Activated CD4-positive, alpha-beta T cell treated with anti-CD3 and anti-CD28 coated beads, Interleukin-2, amount 10 ng/mL, durations not matched to agents 7 days and 5 days (primary cell): ENCODE data around the gene HSD17B2. TPM values are rescaled to one million over a fixed set of nuclear protein-coding genes. Genes with fewer than 3 reads are reported as not detected.
"Not testable (repeated sequence)": the region's sequence is repeated elsewhere in the genome, so short reads cannot be mapped to it uniquely, and the experiment has no call there.

Source experiments
- CTCF ChIA-PET: fragments of 350-600 bp; sonication (Branson Sonifier 250); formaldehyde crosslinking; loops from one replicate; lab custom pipeline; 2021; ENCODE audit warnings: antibody characterized with exemption; lab: Charles Lee
- POLR2A ChIA-PET: fragments of 350-600 bp; sonication (Branson Sonifier 250); formaldehyde crosslinking; loops from one replicate; lab custom pipeline; 2021; ENCODE audit warnings: antibody characterized with exemption; lab: Charles Lee
- DNase-seq: peaks from one replicate; pipeline ENCODE4 v3.0.0-alpha.2; 2020
- H3K27ac Mint-ChIP-seq: one replicate; pipeline ENCODE4 v1.8.0; 2021; ENCODE audit warnings: mild to moderate bottlenecking, moderate library complexity, mixed read lengths
- H3K27me3 Mint-ChIP-seq: one replicate; pipeline ENCODE4 v1.8.0; 2021; ENCODE audit warnings: mixed read lengths
- H3K36me3 Mint-ChIP-seq: one replicate; pipeline ENCODE4 v1.8.0; 2021; ENCODE audit warnings: low read depth, mixed read lengths
- H3K4me1 Mint-ChIP-seq: one replicate; pipeline ENCODE4 v1.8.0; 2021; ENCODE audit warnings: mixed read lengths
- H3K4me3 Mint-ChIP-seq: one replicate; pipeline ENCODE4 v1.8.0; 2021; ENCODE audit warnings: mild to moderate bottlenecking, moderate library complexity, mixed read lengths
- H3K9me3 Mint-ChIP-seq: one replicate; pipeline ENCODE4 v1.8.0; 2021; ENCODE audit warnings: mixed read lengths
- total RNA-seq, 2 experiments: library from RNA; stranded (reverse); gene quantifications; one replicate each; pipeline ENCODE4 v1.2.3, GENCODE V29; 2021

HSD17B2 gene
- total RNA-seq, 2 experiments from 2014 or later: not detected

DNA sequence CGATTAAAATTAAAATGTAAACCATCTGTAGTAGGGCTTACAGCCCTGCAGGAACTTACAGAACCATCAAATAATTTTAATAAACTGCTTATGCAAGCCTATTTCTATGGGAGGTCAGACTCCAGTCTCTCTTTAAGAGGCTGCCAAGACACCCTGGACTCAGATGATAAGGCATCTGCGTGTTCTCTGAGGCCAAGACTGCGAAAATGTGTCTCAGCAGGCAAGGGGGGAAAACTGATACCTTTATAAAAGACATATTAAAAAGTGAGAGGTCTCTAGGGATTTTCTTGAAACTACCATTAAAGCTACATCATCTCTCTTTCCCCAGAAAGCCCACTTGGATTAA lies 102.7 kb downstream of the HSD17B2 start:
- Mint-ChIP-seq H3K27me3 (no peaks in the 10 kb centered on the region), H3K4me3 (no peak overlapping the region), H3K4me1 (peaks cover 28% of the 10 kb centered on the region), H3K27ac (no peak overlapping the region), H3K9me3 (peaks cover 4% of the 10 kb centered on the region), H3K36me3 (peaks cover 20% of the 10 kb centered on the region)
- ChIA-PET CTCF (no interaction called here), POLR2A (no interaction called here)
- DNase-seq: no peak

GRCh38 chr16:82138478-82139285 lies 103.6 kb downstream of the HSD17B2 start:
- H3K27ac Mint-ChIP-seq: peak overlapping the region; percentile 17
- H3K9me3 Mint-ChIP-seq: peaks cover 4% of the 10 kb centered on the region
- peaks cover 20% of the 10 kb centered on the region for H3K4me1 Mint-ChIP-seq
- no peak for DNase-seq
- no peaks in the 10 kb centered on the region for H3K27me3 Mint-ChIP-seq
- H3K36me3 Mint-ChIP-seq: peaks cover 23% of the 10 kb centered on the region
- POLR2A ChIA-PET: no interaction called here
- CTCF ChIA-PET: no interaction called here
- peak overlapping the region; percentile 8 for H3K4me3 Mint-ChIP-seq

GRCh38 chr16:82139286-82139571 lies 104.2 kb downstream of the HSD17B2 start:
- CTCF ChIA-PET, DNase-seq, H3K27me3 Mint-ChIP-seq, POLR2A ChIA-PET, H3K9me3 Mint-ChIP-seq: not testable (repeated sequence)
- peak overlapping the region; percentile 60 for H3K27ac Mint-ChIP-seq
- peaks cover 14% of the 10 kb centered on the region for H3K4me1 Mint-ChIP-seq
- peak overlapping the region; percentile 8 for H3K4me3 Mint-ChIP-seq
- peaks cover 23% of the 10 kb centered on the region for H3K36me3 Mint-ChIP-seq

GRCh38 chr16:82146556-82146955 lies 111.5 kb downstream of the HSD17B2 start:
- Mint-ChIP-seq H3K9me3 (peaks cover 5% of the 10 kb centered on the region), H3K4me3 (no peak overlapping the region), H3K27ac (no peak overlapping the region), H3K36me3 (peaks cover 45% of the 10 kb centered on the region), H3K4me1 (peaks cover 3% of the 10 kb centered on the region), H3K27me3 (no peaks in the 10 kb centered on the region)
- ChIA-PET CTCF (no interaction called here), POLR2A (no interaction called here)
- DNase-seq: no peak

- DNase-seq: no peak
- Mint-ChIP-seq H3K27me3 (no peaks in the 10 kb centered on the region), H3K4me3 (no peak overlapping the region), H3K27ac (no peak overlapping the region), H3K36me3 (peaks cover 43% of the 10 kb centered on the region), H3K4me1 (peaks cover 3% of the 10 kb centered on the region), H3K9me3 (peaks cover 5% of the 10 kb centered on the region)
- ChIA-PET POLR2A (no interaction called here), CTCF (no interaction called here)
Observed at GRCh38 chr16:82146957-82147356, 111.9 kb downstream of the HSD17B2 start.

DNA sequence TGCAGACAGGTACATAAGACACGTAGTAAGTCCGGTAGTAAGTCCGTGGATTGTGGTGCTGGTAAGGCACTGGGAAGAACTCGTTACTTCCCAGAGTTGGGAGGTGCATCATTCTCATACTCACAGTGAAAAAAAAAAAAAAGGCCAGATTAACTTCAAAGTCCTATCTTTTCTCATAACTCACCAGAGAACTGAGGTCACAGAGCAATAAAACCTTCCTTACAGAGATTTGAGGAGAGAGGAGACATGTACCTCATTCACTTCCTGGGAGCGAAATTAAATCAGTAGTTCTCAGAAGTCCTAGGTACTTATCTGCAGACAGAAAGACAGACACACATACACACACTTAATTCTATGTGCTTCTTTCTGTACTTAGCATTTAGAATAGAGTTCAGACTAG lies 112.5 kb downstream of the HSD17B2 start:
- CTCF ChIA-PET: no interaction called here
- POLR2A ChIA-PET: no interaction called here
- Mint-ChIP-seq H3K27me3 (no peaks in the 10 kb centered on the region), H3K9me3 (peaks cover 5% of the 10 kb centered on the region), H3K4me1 (peaks cover 3% of the 10 kb centered on the region), H3K36me3 (peaks cover 46% of the 10 kb centered on the region), H3K27ac (no peak overlapping the region), H3K4me3 (no peak overlapping the region)
- no peak for DNase-seq

Other genes starting within 250 kb of the HSD17B2 start
- 10 to 100 TPM; 10.2 to 11.5 TPM for gene SDR42E1, start 23.8 kb upstream of the HSD17B2 start, total RNA-seq
- 10 to 100 TPM; 36.7 to 39.0 TPM for gene MPHOSPH6, start 135.0 kb downstream of the HSD17B2 start, total RNA-seq